Hematopoietic multipotent progenitor cell treated with erythropoietin and hydrocortisone succinate and interleukin-3 and kit ligand, for 17 days (in vitro differentiated cells): ENCODE data around the gene NRXN3.
A peak's percentile ranks its signal among the peaks of the same experiment; 100 is the strongest.

Source experiments
- DNase-seq: peaks from one replicate; pipeline ENCODE4 v3.0.0-alpha.2; 2015; ENCODE audit warnings: low spot score

Gene NRXN3

DNA sequence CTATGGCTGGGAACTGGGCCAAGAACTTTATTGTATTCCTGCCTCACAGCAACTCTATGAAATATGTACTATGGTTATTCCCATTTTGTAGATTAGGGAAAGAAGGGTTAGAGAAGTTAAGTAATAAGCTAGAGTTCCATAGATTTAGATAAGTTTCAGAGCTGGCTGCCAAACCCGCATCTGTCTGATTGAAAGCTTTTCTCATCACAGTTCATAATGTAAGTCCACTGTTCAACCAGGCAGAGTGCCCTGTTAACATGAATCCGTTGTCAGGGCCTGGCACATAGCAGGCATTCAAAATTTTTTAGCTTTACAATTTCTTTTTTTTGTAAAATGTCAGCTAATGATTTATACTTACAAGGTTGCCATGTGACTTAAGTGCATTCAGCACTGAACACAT lies 467.3 kb downstream of the NRXN3 start:
- no peak for DNase-seq

DNA sequence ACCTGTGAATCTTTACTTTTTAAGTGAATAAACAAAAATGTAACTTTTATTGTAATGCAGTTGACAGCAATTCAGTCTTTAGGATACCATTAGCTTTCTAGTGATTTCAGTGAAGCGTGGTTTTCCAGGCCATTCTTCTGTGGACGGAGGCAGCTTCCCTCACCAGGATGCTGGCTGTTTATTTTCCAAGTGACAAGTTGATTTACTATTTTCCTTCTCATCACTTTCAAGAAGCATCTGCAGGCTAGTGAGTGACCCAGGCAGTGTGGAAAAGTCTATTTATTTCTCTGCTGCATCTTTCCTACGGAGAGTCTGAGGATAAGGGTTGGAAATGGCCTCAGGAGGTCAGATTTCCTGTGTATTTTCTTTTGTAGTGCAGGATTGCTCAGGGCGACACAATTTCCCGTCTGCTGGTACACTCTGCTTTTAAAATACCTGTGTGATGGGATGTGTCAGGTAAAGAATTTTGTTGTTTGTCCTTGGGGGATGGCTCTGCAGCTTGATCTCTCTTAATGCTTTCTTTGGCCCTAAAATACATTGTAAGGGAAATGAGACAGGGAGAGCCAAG lies 467.8 kb downstream of the NRXN3 start:
- DNase-seq, result no peak

DNA sequence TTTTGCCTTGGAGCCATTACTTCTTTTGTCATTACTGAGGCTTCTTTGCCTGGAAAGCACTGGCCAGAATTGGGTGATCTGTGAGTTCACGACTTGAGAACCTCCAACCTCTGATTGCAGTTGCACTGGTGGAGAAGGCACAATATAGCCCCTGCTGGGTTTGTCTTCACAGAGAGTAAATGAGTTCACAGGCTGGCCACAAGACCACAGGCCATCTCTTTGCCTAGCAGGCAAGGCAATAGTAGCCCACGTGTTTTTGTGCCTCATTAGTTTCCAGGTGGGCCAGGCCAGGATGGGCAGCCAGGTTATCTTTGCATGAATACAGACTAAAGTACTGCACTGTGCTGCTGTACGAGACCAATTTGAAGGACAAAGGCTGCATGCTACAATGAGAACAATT lies 468.8 kb downstream of the NRXN3 start:
- DNase-seq, result no peak

DNA sequence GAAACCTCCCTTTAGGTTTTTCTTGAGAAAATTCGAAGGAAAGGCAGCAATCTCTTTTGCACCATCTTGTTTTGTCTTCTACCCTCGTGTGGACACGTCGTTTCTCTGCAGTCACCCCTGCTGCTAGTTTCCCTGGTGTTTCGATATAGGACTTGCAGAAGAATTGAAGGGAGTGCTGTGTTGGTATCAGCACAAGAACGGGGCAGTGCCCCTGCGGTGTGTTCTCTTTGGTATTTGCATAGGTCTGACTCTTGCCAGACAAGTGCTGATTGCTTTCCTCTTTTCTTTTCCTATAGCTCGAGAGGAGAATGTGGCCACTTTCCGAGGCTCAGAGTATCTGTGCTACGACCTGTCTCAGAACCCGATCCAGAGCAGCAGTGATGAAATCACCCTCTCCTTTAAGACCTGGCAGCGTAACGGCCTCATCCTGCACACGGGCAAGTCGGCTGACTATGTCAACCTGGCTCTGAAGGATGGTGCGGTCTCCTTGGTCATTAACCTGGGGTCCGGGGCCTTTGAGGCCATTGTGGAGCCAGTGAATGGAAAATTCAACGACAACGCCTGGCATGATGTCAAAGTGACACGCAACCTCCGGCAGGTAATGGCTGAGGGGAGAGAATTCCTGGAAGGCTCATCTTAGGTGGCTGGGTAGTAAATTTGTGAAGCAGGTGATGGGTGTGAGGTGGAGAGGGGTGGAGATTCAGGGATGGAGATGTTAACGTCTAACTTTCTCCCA lies 474.8 kb downstream of the NRXN3 start:
- DNase-seq, result no peak

DNA sequence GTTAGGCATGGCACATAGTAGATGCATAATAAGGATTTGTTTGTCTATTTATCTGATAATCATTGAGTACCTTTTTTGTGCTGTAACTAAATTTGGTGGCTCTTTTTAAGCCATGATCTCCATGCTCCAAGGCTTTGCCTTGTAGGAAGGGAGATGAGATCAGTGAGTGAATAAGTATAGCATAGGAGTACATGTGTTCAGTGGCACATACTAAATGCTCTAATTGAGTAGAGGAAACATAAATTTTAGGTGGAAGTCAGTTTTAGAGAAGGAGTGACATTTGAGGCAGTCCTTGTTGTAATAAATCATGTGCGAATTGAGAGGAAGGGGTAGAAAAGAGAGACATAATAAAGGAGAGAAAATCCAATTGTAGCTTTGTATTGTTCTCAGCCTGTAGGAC lies 482.6 kb downstream of the NRXN3 start:
- DNase-seq, result no peak

DNA sequence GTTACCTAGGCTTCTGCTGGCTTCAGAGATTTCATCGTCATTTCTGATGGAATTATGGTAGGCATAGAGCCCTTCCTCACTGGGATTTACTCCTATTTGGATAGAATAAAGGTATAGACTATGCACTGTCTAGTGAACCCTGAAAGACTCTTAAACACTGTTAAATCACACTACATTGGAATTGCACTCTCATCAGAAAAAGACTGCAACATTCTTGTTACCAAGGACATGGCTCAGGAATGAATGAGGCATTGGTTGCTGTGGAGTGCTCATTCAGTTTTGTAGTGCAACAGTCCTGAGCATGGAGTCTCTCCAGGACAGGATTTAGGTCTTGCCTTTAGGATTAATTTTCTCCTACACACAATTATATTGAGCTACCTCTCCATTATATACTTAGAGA lies 483.0 kb downstream of the NRXN3 start:
- no peak for DNase-seq

DNA sequence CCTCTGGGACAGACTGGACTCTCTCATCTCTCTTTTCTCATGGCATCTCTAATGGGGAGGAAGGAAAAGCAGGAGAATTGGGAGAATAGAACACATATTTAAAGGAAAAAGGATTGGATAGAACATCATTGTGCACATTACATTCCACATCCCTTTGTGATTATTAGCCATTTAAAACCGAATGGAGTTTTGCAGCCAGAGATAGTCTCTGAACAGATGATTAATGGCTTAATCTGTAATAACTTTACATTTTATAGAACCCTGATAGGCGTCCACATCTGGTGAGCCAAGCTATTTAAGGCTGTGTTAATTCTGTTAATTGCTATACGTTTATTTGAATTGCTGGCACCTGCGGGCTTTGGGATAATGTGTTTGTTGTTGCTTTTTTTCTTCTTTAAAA lies 487.3 kb downstream of the NRXN3 start:
- DNase-seq, result no peak

DNA sequence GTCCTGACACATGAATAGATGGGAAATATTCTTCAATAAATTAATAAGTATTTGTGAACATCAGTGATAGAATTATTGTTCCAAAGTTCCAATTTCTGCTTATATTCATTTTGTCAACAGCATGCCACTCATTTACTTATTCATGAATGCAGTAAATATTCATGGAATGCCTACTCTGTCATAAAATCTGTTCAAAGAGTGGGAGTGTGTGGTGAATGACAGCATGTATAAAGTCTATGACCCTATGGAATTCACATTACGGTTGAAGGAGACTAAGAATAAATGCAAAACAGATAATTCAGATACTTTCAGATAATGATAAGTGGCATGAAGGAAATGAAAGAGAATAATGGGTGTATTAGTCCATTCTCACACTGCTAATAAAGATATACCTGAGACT lies 494.7 kb downstream of the NRXN3 start:
- DNase-seq, result no peak

DNA sequence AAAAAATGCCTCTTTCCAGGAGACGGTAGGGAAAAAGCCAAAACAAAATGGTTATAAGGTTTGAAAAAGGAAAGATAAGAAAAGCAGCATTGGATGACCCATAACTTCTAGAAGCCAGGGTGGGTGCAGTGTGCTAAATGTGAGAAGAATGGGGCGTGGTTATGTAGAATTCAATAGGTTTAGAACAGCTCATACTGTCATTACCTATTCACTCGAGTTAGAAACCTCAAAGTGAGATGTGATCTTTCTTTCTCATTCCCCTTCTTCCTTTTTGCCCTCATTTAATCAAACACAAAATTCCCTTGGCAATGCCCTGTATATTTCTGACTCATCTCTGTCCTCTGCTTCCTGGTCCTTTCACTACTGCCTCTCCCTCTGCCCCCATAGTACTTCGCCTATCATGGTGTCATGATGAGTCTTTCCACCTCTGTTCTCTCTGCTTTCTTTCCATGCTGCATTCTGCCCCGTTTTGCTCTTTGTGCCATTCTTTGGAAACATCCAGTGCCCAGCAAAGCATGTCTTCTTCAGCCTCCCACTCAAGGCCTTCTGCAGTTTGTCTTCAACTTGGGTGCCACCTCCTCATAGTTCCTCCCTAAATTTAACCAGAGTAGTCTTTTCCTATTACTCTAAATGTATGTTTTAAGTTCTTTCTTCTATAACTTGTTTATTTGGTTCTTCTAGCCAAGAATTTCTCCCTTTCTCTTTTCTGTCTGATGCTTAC lies 496.3 kb downstream of the NRXN3 start:
- DNase-seq, result no peak

DNA sequence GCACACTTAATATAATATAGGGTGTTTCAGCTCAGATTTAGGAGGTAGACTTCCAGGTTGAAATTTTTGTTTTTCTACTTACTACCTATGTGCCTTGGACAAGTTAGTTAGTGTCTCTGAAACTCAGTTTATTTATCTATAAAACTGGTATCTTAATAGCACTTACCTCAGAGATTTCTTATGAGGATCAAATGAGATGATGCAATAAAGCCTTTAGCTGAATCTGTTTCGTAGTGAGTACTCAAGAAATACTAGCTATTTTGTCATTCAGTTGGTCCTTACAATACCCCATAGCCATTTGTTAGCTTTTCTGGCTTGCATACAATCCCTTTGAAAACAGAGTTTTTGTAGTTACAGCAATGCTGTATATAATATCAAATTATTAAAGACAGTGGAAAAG lies 497.0 kb downstream of the NRXN3 start:
- no peak for DNase-seq

DNA sequence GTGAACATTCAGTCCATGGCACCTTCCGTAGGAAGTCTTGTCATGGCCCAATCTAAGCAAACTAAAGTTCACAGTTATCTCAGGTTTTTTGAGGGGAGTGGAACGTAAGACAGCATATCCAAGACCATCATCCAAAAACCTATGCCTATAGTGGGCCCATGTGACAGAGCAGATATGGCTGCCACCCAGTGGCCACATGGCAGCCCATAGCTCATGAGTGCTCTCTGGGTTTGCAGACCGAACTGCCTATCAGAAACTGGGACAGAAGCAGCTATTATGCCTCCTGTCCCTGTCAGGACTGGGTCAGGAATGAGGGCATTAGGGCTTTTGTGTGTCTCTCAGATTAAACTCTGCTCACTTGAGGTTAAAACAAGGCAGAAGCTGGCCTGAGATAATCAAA lies 503.7 kb downstream of the NRXN3 start:
- no peak for DNase-seq

DNA sequence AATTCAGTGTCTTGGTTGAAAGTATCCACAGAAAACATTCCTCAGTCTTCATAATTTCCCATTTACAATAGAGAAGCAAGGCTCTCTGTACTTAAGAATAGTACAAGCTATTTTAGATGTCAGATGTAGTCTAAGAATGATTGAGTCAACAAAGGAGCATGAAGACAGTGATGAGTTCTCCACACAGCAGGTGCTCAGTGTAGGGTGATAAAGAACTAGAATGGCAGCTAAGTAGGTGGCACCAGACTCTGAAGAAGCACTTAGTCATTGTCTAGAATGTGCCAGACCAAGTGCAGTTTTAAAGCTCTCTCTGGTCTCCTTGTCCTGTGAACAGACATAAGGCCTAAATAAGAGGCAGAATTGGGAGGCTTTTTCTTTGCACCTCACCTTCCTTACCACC lies 504.6 kb downstream of the NRXN3 start:
- DNase-seq, result no peak

DNA sequence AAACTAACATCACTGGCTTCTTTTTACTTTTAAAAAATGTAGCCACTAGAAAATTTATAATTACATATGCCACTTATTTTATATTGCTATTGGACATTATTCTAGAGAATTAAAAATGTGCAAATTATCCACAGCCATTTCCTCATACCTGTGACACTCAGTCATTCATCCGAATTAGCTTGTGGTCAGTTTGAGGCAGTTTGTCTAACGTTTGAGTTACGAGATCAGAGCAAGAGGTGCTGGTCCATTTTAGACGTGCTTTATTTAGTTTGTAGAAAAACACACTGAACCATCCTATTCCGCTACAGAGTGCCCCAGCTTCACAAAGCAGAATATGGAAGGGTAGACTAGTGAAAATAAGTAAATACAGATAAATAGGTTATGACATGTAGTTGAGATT lies 513.0 kb downstream of the NRXN3 start:
- no peak for DNase-seq

DNA sequence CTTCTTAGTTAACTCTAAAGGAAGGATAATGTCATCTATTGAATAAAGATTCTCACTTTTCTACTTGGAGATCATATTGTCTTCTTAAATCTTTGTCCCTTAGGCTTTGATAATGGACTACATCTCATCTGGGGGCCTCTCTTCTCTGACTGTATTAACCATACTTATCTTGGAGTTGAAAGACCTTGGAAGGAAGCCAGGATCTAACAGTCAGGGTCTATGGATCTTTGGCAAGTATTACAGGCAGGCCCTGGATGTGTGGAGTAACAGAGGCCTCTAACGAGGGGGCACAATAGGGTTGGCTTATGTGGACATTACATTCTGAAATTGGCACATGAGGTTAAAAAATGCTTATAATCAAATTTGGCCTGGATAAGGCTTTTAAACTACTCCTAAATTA lies 513.8 kb downstream of the NRXN3 start:
- DNase-seq, result no peak

DNA sequence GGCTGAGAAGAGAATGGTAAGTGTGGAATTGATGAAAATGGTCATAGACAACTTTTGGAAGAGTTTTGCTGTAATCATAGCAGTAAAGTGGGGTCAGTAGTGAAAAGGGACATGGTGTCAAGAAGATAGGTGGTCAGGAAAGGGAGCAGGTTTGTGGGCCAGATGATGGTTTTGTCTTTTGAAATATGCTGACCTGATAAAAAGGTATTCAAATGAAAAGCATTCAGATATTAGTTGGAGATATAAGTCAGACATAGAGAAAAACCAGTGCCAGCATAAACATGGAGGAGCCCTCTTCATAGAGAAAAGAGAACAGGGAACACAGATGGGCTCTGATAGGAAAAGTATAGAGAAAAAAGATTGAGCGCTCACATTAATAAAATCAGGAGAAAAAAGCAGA lies 518.3 kb downstream of the NRXN3 start:
- DNase-seq, result no peak

DNA sequence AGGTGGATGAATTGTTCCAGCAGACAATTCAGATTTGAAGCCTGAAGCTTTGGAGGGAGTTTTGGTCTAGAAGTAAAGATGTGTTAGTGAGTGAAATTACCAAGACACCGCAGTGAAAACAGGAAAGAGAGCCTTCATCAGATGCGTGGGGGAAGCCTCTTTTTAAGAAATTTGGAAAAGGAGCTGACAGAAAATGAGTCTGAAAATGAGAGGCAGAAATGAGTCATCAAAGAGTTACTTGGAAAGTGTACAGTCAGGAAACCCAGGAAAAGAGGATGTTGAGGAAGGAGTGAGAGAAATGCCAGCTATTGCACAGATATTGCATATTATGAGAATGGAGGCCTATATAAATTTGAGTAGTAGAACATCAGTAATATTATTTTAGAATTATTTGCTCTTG lies 520.7 kb downstream of the NRXN3 start:
- no peak for DNase-seq

DNA sequence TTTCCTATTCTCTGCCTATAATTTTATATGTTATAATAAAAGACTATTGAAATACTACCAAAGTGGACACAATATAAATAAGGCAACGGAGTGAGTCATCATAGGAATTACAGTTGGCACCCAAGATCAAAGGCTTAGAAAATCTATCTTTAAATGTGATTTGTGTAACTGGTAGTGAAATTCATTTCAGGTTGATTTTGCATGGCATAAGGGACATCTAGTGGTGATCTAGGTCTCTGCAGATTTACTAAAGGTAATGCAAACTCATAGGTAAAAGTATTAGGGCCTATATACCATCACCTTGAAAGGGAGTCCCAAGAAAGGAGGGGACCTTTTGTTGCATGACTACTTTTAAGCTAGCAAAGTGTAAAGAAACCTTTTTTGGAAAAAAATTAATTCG lies 527.2 kb downstream of the NRXN3 start:
- DNase-seq, result peak; percentile 6

DNA sequence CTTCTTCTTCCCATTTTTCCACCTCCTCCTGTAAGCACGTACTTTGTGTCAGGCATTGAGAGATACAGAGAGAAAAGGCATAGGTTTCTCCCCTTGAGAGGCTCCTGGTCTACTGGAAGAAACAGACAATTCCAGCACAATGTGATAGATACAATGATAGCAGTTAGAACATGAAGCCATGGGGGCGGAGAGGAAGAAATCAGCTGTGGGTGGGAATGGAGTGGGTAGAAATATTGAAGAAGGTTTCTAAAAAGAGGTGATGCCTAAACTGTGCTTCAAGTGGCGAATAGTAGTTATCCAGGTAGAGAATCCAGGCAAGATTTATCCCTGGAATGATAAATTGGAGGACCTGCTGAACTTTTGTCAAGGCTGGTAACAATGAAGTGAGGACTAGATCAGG lies 528.8 kb downstream of the NRXN3 start:
- no peak for DNase-seq

DNA sequence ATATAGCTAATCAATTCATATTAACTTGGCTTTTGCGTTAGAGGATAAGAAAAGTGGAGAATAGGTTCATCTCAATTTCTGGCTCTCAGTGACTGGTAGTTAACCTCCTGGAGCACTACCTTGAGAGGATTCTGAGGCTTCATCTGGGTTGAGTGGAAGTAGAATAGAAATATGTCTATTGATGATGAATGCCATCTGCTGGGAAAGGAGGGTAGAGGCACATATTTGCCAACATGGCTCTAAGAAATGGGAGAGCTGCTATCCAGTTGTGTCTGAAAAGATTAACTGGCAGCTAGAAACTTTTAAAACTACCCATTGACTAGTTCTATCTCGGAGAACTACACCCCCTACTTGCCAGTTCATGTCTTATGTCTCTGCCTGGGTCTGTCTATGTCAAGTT lies 530.1 kb downstream of the NRXN3 start:
- no peak for DNase-seq

DNA sequence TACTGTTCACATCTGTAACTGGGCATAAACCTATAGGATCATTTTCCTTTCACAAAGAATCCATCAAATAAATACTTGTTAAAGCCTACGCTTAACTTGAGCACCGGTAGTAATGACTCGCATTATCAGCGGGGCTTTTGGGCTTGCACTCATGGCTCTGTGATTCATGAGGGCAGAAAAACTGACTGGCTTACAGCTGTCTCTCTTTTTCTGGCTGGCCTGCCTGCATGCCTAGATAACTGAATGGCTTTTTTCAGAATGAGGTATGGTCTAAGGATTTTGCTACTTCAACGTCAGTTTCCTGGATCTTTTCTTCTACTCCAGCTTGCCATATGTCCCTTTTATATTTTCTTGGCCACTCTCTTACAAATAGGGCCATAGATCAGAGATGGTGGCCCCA lies 531.1 kb downstream of the NRXN3 start:
- no peak for DNase-seq

DNA sequence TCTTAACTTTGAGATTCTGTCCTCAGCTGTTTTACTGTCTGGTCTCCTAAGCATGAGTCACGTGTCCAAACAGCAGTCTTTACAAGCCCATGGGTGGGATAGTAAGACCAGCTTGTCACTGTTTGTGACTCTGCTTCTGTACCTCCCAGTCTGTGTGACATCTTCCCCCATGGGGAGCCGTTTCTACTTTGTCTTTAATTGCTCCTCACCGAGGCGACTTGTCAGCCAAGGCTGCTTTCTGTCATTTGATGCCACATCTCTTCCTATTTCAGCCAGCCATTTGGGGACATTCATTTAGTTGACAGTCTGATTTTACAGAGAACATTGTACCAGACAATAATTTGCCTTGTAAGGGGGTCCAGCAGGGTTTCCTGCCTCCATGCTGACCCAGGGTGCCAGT lies 534.8 kb downstream of the NRXN3 start:
- DNase-seq, result no peak

DNA sequence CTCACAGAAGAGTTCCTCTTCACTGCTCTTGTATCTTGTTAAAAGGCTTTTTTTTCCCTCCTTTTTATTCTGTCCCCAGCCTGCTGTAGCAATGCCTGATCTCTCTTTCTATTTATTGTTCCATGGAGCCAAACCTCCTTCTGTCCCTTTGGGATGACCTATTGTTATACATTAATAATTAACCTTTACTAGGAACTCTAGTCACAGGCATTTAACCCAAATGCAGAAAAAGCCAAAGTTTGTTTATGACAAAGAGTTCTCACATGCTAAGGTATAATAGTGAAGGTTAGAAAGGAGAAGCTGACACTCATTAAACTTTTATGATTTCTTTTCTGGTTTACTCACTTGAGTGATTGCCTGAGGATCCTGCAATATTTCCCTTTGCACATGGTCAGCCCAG lies 535.8 kb downstream of the NRXN3 start:
- DNase-seq, result no peak

DNA sequence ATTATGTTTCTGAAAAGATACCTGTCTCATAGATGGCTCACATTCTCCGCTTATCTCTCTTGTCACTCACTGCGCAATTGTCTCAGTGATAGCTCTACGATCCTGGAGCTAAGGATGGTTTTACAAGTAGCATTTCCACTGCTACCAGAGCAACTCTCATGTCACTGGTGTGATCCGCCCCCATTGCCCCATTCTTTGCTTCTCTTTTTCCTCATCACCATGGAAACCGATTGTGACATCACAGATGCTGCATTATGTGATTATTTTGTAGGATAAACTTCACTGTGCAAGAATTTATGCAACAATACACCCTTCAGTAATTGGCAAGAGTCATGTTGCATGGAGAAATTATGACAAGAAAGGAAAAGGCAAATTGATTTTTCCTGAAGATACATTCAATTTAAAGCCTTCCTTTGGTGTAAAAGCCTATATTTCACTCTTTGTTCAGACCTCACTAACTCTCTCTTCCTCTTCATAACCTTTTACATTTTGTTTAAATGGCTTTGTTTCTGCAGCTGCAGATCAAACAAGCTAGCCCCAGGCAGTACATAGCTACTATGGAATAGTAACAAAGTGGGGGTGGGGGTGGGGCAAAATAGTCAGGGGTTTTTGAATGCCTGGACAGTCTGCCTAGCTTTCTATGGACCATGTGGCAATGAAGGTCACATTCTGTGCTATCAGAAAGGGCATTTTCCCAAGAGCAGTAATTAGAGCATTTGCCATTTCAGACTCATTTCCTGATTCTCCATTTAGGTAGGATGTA lies 539.8 kb downstream of the NRXN3 start:
- DNase-seq, result no peak
